BJ (cell line): ENCODE results near the gene DLGAP1. TPM values are rescaled to one million over a fixed set of nuclear protein-coding genes. Genes with fewer than 3 reads are reported as not detected.

Experiments used
- CTCF ChIA-PET: fragments of 350-600 bp; formaldehyde crosslinking; extraction: SDS; loops from one replicate; lab custom pipeline; 2021; ENCODE audit warnings: antibody characterized with exemption, inconsistent platforms; lab: Yijun Ruan, JAX
- POLR2A ChIA-PET: fragments of 300-600 bp; sonication (Branson Sonifier 250); formaldehyde crosslinking; extraction: SDS; loops from one replicate; lab custom pipeline; 2021; ENCODE audit warnings: antibody characterized with exemption; lab: Charles Lee
- DNase-seq: peaks from one replicate; pipeline ENCODE4 v3.0.0-alpha.2; 2011; ENCODE audit warnings: low read depth
- H3K27me3 ChIP-seq: 2 replicates; pipeline ENCODE4 v1.6.0; 2011; ENCODE audit warnings: low read length; ENCODE audit not compliant: control insufficient read depth, insufficient read depth
- H3K36me3 ChIP-seq: 2 replicates; pipeline ENCODE4 v1.5.1; 2011; ENCODE audit warnings: low read length; ENCODE audit not compliant: control insufficient read depth, insufficient read depth
- H3K4me3 ChIP-seq: 2 replicates; pipeline ENCODE4 v1.5.1; 2011; ENCODE audit warnings: low read depth, mild to moderate bottlenecking, control low read depth, low read length
- CTCF ChIP-seq: IDR thresholded peaks from 2 replicates; pipeline ENCODE4 v1.5.1; 2011; ENCODE audit warnings: low read depth, mild to moderate bottlenecking, control low read depth, inconsistent platforms, low read length, moderate library complexity; ENCODE audit not compliant: insufficient read depth
- polyA plus RNA-seq: library from polyadenylated mRNA; depleted of rRNA; stranded (reverse); fragments of >200 nt; gene quantifications from 2 replicates; pipeline ENCODE4 v1.2.3, GENCODE V29; 2011

The DLGAP1 gene
- polyA plus RNA-seq, 1 experiment: 0.02 TPM

DNA sequence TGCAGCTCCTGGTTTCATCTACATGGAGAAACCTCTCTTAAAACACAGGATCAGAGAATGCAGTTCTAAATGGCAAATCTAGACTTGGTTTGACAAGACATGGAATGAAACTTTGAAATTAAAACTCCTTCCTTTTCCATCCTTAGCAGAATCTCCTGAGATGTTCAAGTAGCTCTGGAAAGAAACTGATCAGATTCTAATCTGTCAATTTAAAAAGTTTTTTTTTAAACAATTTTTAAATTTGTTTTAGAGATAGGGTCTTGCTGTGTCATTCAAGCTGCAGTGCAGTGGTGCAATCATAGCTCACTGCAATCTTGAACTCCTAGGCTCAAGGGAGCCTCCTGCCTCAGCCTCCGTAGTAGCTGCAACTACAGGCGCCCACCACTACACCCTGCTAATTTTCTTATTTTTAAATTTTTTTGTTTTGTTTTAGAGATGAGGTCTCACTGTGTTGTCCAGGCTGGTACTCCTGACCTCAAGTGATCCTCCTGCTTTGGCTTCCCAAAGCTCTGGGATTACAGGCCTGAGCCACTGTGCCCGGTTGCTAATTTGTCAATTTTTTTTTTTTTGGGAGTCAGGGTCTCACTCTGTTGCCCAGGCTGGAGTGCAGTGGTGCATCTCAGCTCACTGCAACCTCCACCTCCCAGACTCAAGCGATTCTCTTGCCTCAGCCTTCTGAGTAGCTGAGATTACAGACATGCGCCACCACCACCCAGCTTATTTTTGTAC, 788.4 kb downstream of the DLGAP1 start:
- no peak overlapping the region for H3K4me3 ChIP-seq
- POLR2A ChIA-PET: interaction anchor here (0.5 to 0.6 kb wide), 2 partner anchors 213 to 214 kb away, joined by 3 read pairs; no protein-coding TSS in a partner anchor
- no peak for TF ChIP-seq CTCF

DNA sequence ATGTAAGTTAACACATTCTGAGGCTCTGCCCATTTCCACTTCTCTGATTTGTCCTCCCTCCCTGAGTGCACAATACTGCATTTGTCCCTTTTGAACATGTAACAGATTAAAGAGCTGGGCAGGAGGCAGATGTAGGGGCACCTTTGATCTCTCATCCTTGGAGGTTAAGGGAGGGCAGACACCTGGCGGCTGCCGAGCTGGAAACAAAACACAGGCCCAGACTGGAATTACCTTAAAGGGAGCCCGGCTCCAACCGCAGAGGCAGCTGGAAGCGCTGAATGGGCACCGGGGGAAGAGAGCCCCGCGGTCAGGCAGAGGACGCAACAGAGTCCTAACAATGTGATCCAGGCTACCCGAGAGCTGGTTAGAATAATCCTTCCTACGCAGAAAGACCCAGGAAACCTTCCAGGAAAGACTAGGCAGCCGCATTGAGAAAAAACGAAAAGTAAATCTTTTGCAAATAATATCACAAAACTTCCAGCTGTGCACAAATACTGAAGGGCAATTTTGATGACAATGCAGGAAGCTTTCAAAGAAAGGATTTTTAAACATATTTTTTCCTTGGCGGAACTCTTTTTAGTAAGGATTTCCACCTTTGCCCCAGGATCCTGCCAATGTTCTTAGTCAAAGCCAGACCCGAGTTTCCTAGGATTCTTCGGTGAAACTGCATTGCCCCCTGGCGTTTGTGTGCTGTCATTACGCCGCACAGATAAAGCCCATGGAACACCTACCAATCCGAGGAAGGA, 789.2 kb downstream of the DLGAP1 start:
- Histone ChIP-seq H3K27me3 (no peaks in the 10 kb centered on the region), H3K4me3 (no peak overlapping the region), H3K36me3 (no peaks in the 10 kb centered on the region)
- CTCF ChIA-PET: interaction anchor here (0.6 to 4.9 kb wide), 50 partner anchors 9 to 415 kb away, joined by 3 to 82 read pairs (median 5); no protein-coding TSS in a partner anchor
- DNase-seq: peak; percentile 33
- POLR2A ChIA-PET: interaction anchor here (0.5 to 0.8 kb wide), 2 partner anchors 72 to 213 kb away, joined by 3 to 11 read pairs; no protein-coding TSS in a partner anchor
- TF ChIP-seq CTCF: peak; percentile 88

More for the DNA sequence above, 788.4 kb downstream of the DLGAP1 start:
- Histone ChIP-seq H3K27me3 (no peaks in the 10 kb centered on the region), H3K36me3 (no peaks in the 10 kb centered on the region)
- no peak for DNase-seq
- CTCF ChIA-PET: interaction anchor here (0.6 to 4.9 kb wide), 45 partner anchors 8 to 415 kb away, joined by 3 to 82 read pairs (median 6); no protein-coding TSS in a partner anchor

DNA sequence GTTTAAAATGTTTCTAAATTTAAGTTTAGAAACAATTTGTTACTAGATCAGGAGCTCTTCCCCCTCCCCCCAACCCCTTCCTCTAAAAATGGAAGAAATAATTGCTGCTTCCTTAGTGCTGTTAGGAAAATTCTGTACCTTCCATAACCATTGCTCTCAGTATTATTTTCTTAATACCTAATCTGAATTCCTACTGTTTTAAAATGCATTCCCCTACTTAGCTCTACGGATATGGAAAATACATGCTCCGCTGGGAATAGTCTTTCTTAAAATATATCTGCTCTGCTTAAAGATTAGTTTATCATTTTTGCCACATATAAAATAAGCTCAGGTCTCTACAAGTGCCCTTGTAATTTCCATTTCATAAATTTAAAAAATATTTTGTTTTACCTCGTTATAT, 789.9 kb downstream of the DLGAP1 start:
- TF ChIP-seq CTCF: no peak
- no peaks in the 10 kb centered on the region for H3K27me3 ChIP-seq
- H3K4me3 ChIP-seq: no peak overlapping the region
- ChIA-PET POLR2A (interaction anchor here (0.6 to 0.8 kb wide), 2 partner anchors 11 to 71 kb away, joined by 3 to 11 read pairs; no protein-coding TSS in a partner anchor), CTCF (interaction anchor here (0.6 to 4.9 kb wide), 26 partner anchors 10 to 412 kb away, joined by 3 to 82 read pairs (median 8); no protein-coding TSS in a partner anchor)
- no peaks in the 10 kb centered on the region for H3K36me3 ChIP-seq
- no peak for DNase-seq

GRCh38 chr18:3664563-3665178, 790.4 kb downstream of the DLGAP1 start:
- CTCF ChIA-PET: interaction anchor here (0.9 to 4.9 kb wide), 13 partner anchors 8 to 382 kb away, joined by 3 to 82 read pairs (median 10); no protein-coding TSS in a partner anchor
- DNase-seq: no peak
- H3K36me3 ChIP-seq: no peaks in the 10 kb centered on the region

More at GRCh38 chr18:3664563-3665178, 790.4 kb downstream of the DLGAP1 start:
- Histone ChIP-seq H3K27me3 (no peaks in the 10 kb centered on the region), H3K4me3 (no peak overlapping the region)
- no peak for TF ChIP-seq CTCF
- POLR2A ChIA-PET: interaction anchor here (0.6 kb wide), 1 partner anchor 11 kb away, joined by 3 read pairs; no protein-coding TSS in a partner anchor
